ENCODE results near the gene AREL1.

The AREL1 gene

GRCh38 chr14:74660863-74661262 is 52.0 kb downstream of the AREL1 start:
- Mint-ChIP-seq H3K9me3 (no peaks in the 10 kb centered on the region), H3K4me3 (no peak overlapping the region), H3K36me3 (peaks cover 44% of the 10 kb centered on the region), H3K27ac (no peak overlapping the region), H3K27me3 (no peaks in the 10 kb centered on the region), H3K4me1 (no peaks in the 10 kb centered on the region)
- DNase-seq, result no peak
- CTCF ChIA-PET, result no interaction called here

- no peaks in the 10 kb centered on the region for H3K4me1 Mint-ChIP-seq
- no peaks in the 10 kb centered on the region for H3K9me3 Mint-ChIP-seq
- H3K27ac Mint-ChIP-seq, result no peak overlapping the region
- H3K27me3 Mint-ChIP-seq, result no peaks in the 10 kb centered on the region
- H3K4me3 Mint-ChIP-seq, result no peak overlapping the region
- H3K36me3 Mint-ChIP-seq, result peaks cover 38% of the 10 kb centered on the region
- CTCF ChIA-PET, result no interaction called here
- DNase-seq, result no peak
These were observed 52.7 kb downstream of the AREL1 start for GRCh38 chr14:74660167-74660566.

- DNase-seq, result no peak
- Mint-ChIP-seq H3K36me3 (peaks cover 32% of the 10 kb centered on the region), H3K27me3 (no peaks in the 10 kb centered on the region), H3K9me3 (no peaks in the 10 kb centered on the region), H3K4me3 (no peak overlapping the region), H3K27ac (no peak overlapping the region), H3K4me1 (no peaks in the 10 kb centered on the region)
- CTCF ChIA-PET, result interaction anchor here (1.2 kb wide), 1 partner anchor 21 kb away, joined by 4 read pairs; no protein-coding TSS in a partner anchor
These were observed 54.2 kb downstream of the AREL1 start for GRCh38 chr14:74658535-74659131.

- CTCF ChIA-PET, result no interaction called here
These were observed 55.9 kb downstream of the AREL1 start for GRCh38 chr14:74656964-74657363.

DNA sequence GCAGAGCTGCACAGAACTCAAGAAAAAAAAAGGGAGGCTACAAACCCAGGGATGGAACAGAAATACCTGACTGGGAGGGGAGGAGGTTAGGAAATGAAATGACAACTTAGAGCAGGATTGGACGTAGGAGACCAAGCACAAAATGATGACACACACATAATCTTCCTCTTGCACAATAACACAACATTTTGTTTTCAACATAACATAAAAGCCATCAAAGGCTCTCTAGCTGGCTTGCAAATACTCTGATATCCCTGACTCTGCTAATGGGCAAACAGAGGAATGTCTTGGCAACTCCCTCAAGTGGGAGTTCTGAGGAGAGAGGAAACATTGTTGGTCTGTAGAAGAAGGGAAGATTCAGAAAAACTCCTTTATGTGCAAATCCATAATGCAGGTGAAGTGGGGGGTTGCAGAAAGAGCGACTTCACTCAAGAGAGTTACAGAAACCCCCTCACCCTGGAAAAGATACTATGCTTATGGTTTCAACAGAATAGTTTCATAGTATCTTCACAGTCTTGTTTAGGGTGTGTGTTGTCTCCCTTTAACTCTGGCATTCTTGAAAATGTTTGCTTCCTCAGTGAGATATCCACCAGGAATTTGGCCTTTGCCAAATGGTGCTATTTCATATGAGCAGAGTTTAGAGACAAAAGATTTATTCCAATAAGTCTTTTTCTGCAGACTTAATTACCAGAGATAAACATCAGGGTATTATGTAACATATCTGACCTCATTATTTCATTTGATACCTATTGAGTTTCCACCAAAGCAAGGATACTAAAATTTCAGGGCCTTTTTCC is 57.1 kb downstream of the AREL1 start:
- Mint-ChIP-seq H3K36me3 (peaks cover 17% of the 10 kb centered on the region), H3K9me3 (no peaks in the 10 kb centered on the region), H3K4me1 (peaks cover 8% of the 10 kb centered on the region), H3K4me3 (no peak overlapping the region), H3K27ac (no peak overlapping the region), H3K27me3 (no peaks in the 10 kb centered on the region)
- no peak for DNase-seq
- CTCF ChIA-PET, result interaction anchor here (1.1 kb wide), 1 partner anchor 144 kb away, joined by 3 read pairs; no protein-coding TSS in a partner anchor

More at GRCh38 chr14:74656964-74657363, 55.9 kb downstream of the AREL1 start:
- Mint-ChIP-seq H3K4me3 (no peak overlapping the region), H3K27me3 (no peaks in the 10 kb centered on the region), H3K27ac (no peak overlapping the region), H3K9me3 (no peaks in the 10 kb centered on the region), H3K4me1 (no peaks in the 10 kb centered on the region), H3K36me3 (peaks cover 24% of the 10 kb centered on the region)
- DNase-seq, result no peak

DNA sequence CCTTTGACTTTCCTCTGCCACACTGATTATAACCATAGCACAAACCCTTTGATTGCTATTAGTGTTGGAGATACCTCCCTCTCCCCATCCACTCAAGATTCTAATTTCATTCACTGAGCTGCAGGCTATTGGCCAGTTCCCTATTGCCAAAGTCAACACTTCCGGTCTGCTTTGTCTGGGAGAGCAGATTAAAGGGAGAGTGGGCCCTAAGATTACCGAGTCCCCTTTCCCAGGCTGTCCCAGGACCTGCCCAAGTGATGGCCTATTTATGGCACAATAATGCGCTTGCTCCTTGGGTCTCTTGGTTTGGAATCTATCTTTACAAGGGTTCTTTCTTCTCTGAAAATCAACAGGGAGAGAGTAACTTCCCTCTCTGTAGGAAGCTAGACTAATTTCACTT is 57.9 kb downstream of the AREL1 start:
- CTCF ChIA-PET, result interaction anchor here (1.0 to 1.1 kb wide), 2 partner anchors 42 to 145 kb away, joined by 3 read pairs; no protein-coding TSS in a partner anchor
- Mint-ChIP-seq H3K4me1 (peaks cover 11% of the 10 kb centered on the region), H3K27ac (no peak overlapping the region), H3K27me3 (no peaks in the 10 kb centered on the region), H3K9me3 (no peaks in the 10 kb centered on the region), H3K4me3 (no peak overlapping the region), H3K36me3 (peaks cover 14% of the 10 kb centered on the region)
- no peak for DNase-seq

DNA sequence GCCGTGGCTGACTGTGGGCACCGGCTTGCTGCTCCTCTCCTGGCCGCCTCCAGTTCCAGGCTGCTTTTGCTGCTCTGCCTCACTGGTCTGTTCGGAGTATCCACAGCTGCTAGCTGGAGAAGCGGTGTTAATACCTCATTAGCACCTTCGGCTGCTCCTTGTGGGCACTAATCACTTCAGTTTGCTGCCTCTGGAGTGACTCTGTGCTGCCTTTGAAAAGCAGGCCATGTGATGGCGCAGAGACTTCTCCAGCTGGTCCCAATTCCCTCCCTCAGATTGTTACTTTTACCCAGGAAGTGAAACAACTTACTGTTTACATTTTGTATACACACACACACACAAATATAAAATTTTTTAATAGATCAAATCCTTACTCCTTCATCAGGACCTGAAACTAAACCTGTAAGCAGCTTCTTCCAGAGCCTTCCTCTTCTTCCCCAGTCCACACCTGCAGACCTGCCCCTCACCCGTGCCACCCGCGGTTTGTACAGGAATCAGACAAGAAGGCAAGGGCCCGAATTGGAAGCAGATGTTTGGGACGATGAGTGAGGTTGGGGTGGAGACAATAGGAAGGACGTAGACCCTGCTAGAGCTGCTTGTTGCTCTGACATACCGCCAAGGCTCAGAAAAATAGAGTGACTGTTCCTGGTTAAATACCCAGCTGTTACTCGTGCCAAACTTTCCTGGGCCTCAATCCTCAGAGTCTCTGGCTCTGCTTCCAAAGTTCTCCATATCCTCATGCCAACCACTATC is 59.3 kb downstream of the AREL1 start:
- no peaks in the 10 kb centered on the region for H3K27me3 Mint-ChIP-seq
- H3K36me3 Mint-ChIP-seq, result peaks cover 8% of the 10 kb centered on the region
- H3K4me3 Mint-ChIP-seq, result no peak overlapping the region
- DNase-seq, result no peak
- H3K4me1 Mint-ChIP-seq, result peaks cover 11% of the 10 kb centered on the region
- CTCF ChIA-PET, result no interaction called here
- no peaks in the 10 kb centered on the region for H3K9me3 Mint-ChIP-seq
- peak overlapping the region; percentile 50 for H3K27ac Mint-ChIP-seq

GRCh38 chr14:74652541-74652940 is 60.3 kb downstream of the AREL1 start:
- CTCF ChIA-PET, result no interaction called here
- H3K36me3 Mint-ChIP-seq, result peaks cover 6% of the 10 kb centered on the region
- H3K4me3 Mint-ChIP-seq, result no peak overlapping the region
- H3K27ac Mint-ChIP-seq, result no peak overlapping the region
- no peak for DNase-seq
- peaks cover 5% of the 10 kb centered on the region for H3K27me3 Mint-ChIP-seq
- no peaks in the 10 kb centered on the region for H3K9me3 Mint-ChIP-seq
- peaks cover 11% of the 10 kb centered on the region for H3K4me1 Mint-ChIP-seq

DNA sequence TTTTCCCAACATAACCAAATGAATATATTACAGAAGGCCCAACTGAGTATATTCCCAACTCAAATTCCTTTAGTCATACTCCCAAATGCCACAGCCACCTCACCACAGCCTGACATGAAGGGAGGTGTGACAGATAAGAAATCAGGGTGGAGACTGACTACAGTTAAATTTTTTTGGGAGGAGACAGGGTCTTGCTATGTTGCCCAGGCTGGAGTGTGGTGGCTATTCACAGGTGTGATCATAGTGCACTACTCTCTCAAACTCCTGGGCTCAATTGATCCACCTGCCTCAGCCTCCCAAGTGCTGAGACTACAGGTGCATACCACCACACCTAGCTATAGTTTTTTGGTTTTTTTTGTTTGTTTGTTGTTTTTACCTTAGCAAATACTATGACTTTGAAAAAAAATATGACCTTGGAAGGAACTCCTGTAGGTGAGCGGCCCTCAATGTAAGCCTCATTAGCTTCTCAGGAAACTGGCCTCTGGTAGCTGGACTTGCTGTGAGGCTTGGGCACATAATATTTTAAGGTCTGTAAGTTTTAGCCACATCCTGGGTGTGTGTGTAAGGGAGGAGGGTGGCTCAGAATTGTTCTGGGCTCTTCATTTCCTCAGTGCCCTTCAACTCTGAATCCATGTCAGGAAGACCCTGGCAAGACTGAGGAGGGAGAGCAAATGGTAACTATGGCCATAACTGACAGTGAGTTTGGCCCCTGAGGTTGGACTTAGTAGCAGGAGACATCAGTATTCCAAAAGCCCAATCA is 61.8 kb downstream of the AREL1 start:
- CTCF ChIA-PET, result no interaction called here
- peaks cover 7% of the 10 kb centered on the region for H3K27me3 Mint-ChIP-seq
- no peak overlapping the region for H3K27ac Mint-ChIP-seq
- peaks cover 11% of the 10 kb centered on the region for H3K4me1 Mint-ChIP-seq
- no peak for DNase-seq
- H3K9me3 Mint-ChIP-seq, result no peaks in the 10 kb centered on the region
- H3K36me3 Mint-ChIP-seq, result no peaks in the 10 kb centered on the region
- no peak overlapping the region for H3K4me3 Mint-ChIP-seq

DNA sequence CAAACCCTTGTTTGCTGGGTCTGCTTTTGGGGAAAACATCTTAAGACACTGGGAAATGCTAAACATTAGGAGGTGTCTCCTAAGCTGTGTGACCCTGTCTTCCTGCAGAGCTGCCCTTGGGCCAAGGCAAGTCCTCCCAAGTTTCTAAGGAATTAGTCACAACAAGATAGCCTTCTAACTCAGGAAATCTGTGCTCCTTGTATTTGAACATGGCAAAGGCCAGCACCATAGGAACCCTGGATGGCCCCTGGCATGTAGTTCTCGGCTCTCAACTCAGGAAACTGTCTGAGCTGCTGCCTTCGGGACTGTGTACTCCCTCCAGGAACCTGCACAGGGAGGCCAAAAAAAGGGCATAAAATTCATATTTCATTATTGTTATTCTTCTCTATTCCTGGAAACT is 63.2 kb downstream of the AREL1 start:
- Mint-ChIP-seq H3K9me3 (no peaks in the 10 kb centered on the region), H3K27ac (no peak overlapping the region), H3K36me3 (no peaks in the 10 kb centered on the region), H3K4me1 (peaks cover 11% of the 10 kb centered on the region), H3K27me3 (peaks cover 16% of the 10 kb centered on the region), H3K4me3 (no peak overlapping the region)
- CTCF ChIA-PET, result interaction anchor here (1.3 kb wide), 1 partner anchor 41 kb away, joined by 3 read pairs; no protein-coding TSS in a partner anchor
- no peak for DNase-seq

- CTCF ChIA-PET, result interaction anchor here (1.3 kb wide), 1 partner anchor 40 kb away, joined by 3 read pairs; no protein-coding TSS in a partner anchor
- no peak overlapping the region for H3K4me3 Mint-ChIP-seq
- peaks cover 11% of the 10 kb centered on the region for H3K4me1 Mint-ChIP-seq
- peaks cover 16% of the 10 kb centered on the region for H3K27me3 Mint-ChIP-seq
- H3K36me3 Mint-ChIP-seq, result no peaks in the 10 kb centered on the region
- DNase-seq, result no peak
- no peak overlapping the region for H3K27ac Mint-ChIP-seq
- no peaks in the 10 kb centered on the region for H3K9me3 Mint-ChIP-seq
These were observed 63.7 kb downstream of the AREL1 start for GRCh38 chr14:74649167-74649566.

- DNase-seq, result no peak
These were observed 64.3 kb downstream of the AREL1 start for GRCh38 chr14:74648601-74649000.

DNA sequence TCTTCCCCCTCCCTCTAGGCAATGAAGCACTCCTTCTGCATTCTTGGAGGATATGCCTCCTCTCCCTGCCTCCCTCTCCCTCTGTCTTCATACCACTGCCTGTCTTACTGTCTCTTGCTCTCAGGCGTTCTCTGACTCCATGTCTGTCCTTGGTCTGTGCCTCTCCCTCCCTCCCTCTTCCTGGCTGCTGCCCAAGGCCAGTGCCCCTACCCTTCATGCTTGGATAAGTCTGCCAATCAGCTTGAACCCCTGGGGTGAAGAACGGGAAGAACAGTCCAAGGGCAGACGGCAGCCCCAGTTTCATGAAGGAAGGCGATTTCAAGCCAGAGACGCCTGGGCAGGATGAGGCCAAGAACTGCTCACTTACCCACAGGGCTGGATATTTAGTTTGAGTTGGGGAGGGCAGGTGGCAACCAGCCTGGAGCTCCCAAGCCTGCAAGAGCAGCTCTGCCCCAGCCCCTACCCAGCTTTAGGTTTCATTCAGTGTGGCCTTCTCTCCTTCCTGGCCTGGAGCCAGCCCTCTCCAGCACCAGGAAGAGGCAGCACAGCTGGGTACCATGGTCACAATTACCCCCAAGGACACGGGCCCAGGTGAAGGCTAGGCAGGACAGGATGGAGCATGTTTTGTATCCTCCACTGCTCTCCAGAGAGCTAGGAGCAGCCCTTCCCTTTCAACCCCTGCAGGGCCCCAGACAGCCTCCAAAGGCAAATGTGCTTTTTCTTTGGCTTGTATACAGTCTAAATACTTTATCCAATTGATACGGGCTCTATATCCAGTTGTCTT is 65.0 kb downstream of the AREL1 start:
- CTCF ChIA-PET, result no interaction called here
- peak overlapping the region; percentile 33 for H3K27ac Mint-ChIP-seq
- no peak overlapping the region for H3K4me3 Mint-ChIP-seq
- H3K27me3 Mint-ChIP-seq, result peaks cover 16% of the 10 kb centered on the region
- H3K4me1 Mint-ChIP-seq, result peaks cover 11% of the 10 kb centered on the region
- no peaks in the 10 kb centered on the region for H3K9me3 Mint-ChIP-seq
- H3K36me3 Mint-ChIP-seq, result no peaks in the 10 kb centered on the region
- DNase-seq, result no peak

More at GRCh38 chr14:74648601-74649000, 64.3 kb downstream of the AREL1 start:
- H3K27me3 Mint-ChIP-seq, result peaks cover 16% of the 10 kb centered on the region
- no peak overlapping the region for H3K27ac Mint-ChIP-seq
- H3K36me3 Mint-ChIP-seq, result no peaks in the 10 kb centered on the region
- CTCF ChIA-PET, result no interaction called here
- H3K9me3 Mint-ChIP-seq, result no peaks in the 10 kb centered on the region
- peaks cover 11% of the 10 kb centered on the region for H3K4me1 Mint-ChIP-seq
- H3K4me3 Mint-ChIP-seq, result no peak overlapping the region

All from activated naive CD4-positive, alpha-beta T cell treated with anti-CD3 and anti-CD28 coated beads, Interleukin-2, amount 10 ng/mL, durations not matched to agents 7 days and 5 days (primary cell).